ENCODE results near the gene KCNQ5.

GRCh38 chr6:72776456-72776855 lies 154.6 kb downstream of the KCNQ5 start:
- TF ChIP-seq CTCF (IDR thresholded peaks at IDR 0.05) (no peak), POLR2A (IDR thresholded peaks at IDR 0.05) (no peak)

Measured in thyroid gland (tissue), 4 donors.